ENCODE data around the gene TAS2R38.

GRCh38 chr7:141949911-141950310 lies 23.7 kb downstream of the TAS2R38 start:
- TF ChIP-seq, protein P1, sequence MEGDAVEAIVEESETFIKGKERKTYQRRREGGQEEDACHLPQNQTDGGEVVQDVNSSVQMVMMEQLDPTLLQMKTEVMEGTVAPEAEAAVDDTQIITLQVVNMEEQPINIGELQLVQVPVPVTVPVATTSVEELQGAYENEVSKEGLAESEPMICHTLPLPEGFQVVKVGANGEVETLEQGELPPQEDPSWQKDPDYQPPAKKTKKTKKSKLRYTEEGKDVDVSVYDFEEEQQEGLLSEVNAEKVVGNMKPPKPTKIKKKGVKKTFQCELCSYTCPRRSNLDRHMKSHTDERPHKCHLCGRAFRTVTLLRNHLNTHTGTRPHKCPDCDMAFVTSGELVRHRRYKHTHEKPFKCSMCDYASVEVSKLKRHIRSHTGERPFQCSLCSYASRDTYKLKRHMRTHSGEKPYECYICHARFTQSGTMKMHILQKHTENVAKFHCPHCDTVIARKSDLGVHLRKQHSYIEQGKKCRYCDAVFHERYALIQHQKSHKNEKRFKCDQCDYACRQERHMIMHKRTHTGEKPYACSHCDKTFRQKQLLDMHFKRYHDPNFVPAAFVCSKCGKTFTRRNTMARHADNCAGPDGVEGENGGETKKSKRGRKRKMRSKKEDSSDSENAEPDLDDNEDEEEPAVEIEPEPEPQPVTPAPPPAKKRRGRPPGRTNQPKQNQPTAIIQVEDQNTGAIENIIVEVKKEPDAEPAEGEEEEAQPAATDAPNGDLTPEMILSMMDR (IDR thresholded peaks at IDR 0.05) = no peak
- TF ChIP-seq POLR2A (IDR thresholded peaks at IDR 0.05) (no peak), POLR2AphosphoS5 (IDR thresholded peaks at IDR 0.05) (no peak)
